K562 (cell line): Measurements from ENCODE around the gene RABGAP1L. TPM values are rescaled to one million over a fixed set of nuclear protein-coding genes. Genes with fewer than 3 reads are reported as not detected.
A peak's percentile ranks its signal among the peaks of the same experiment; 100 is the strongest.

Experiments used
- CBX1 ChIP-seq: sonication (generic); IDR thresholded peaks from 2 replicates; pipeline ENCODE4 v1.6.1; 2016; ENCODE audit warnings: antibody characterized with exemption, low read depth, mild to moderate bottlenecking
- CBX3 ChIP-seq, 2 experiments: IDR thresholded peaks; 1 replicate in 1 of 2; 2 replicates in 1 of 2; pipeline ENCODE4 v1.6.1; 2012; ENCODE audit warnings: inconsistent platforms in 2 of 2, low read length in 2 of 2, borderline replicate concordance in 1 of 2, control low read depth in 1 of 2
- CHD1 ChIP-seq: fragments of 200-600 bp; sonication (generic); IDR thresholded peaks from one replicate; pipeline ENCODE4 v1.6.1; 2012; ENCODE audit warnings: mild to moderate bottlenecking, moderate library complexity, low read length, inconsistent platforms
- FOXP1 ChIP-seq: sonication (generic); formaldehyde crosslinking; IDR thresholded peaks from 2 replicates; pipeline ENCODE4 v1.8.0; 2022; ENCODE audit warnings: mild to moderate bottlenecking, missing genetic modification reagents
- FUS ChIP-seq: fragments of 200-400 bp; formaldehyde crosslinking; optimal IDR thresholded peaks from 2 replicates; pipeline ENCODE3; 2017; ENCODE audit warnings: low read depth, low read length
- GATA2 ChIP-seq: sonication (generic); formaldehyde crosslinking; IDR thresholded peaks from 2 replicates; pipeline ENCODE4 v1.4.0; 2020; ENCODE audit warnings: mild to moderate bottlenecking, missing genetic modification reagents
- HMG20A ChIP-seq: fragments of 450-650 bp; formaldehyde crosslinking; conservative IDR thresholded peaks from 2 replicates; pipeline ENCODE4 v1.4.0; 2020; ENCODE audit warnings: mild to moderate bottlenecking, mixed read lengths
- HSF4 ChIP-seq: fragments of 250-450 bp; sonication (Bioruptor Pico); IDR thresholded peaks from 2 replicates; pipeline ENCODE4 v2.1.2; 2022; ENCODE audit warnings: mild to moderate bottlenecking, moderate library complexity, borderline replicate concordance
- KAT2B ChIP-seq: IDR thresholded peaks from one replicate; pipeline ENCODE4 v1.6.1; 2012; ENCODE audit warnings: low read depth, mild to moderate bottlenecking, control low read depth, inconsistent platforms, low read length, moderate library complexity
- KLF1 ChIP-seq: fragments of 450-650 bp; IDR thresholded peaks from 2 replicates; pipeline ENCODE4 v1.6.1; 2016; ENCODE audit warnings: missing genetic modification characterization, missing compliant biosample characterization
- MCM7 ChIP-seq, 2 experiments: fragments of 450-650 bp; IDR thresholded peaks; 2 replicates each; pipeline ENCODE4 v1.6.1; 2016 to 2018
- MTF1 ChIP-seq: fragments of 250-450 bp; sonication (Bioruptor Pico); IDR thresholded peaks from 2 replicates; pipeline ENCODE4 v1.9.0; 2021; ENCODE audit warnings: moderate library complexity, mild to moderate bottlenecking, inconsistent platforms, borderline replicate concordance
- POLR2AphosphoS2 ChIP-seq: IDR thresholded peaks from 2 replicates; pipeline ENCODE4 v1.6.1; 2012; ENCODE audit warnings: low read length, improper control_type of control experiment
- RBM14 ChIP-seq: fragments of 200-400 bp; formaldehyde crosslinking; IDR thresholded peaks from 2 replicates; pipeline ENCODE4 v1.6.1; 2018; ENCODE audit warnings: low read depth, mild to moderate bottlenecking, low read length, moderate library complexity, borderline replicate concordance; ENCODE audit not compliant: insufficient read depth
- RBM34 ChIP-seq: fragments of 200-400 bp; formaldehyde crosslinking; IDR thresholded peaks from 2 replicates; pipeline ENCODE4 v1.6.1; 2018; ENCODE audit warnings: low read length, borderline replicate concordance; ENCODE audit not compliant: insufficient read depth
- SPI1 ChIP-seq: IDR thresholded peaks from 2 replicates; pipeline ENCODE4 v1.6.1; 2011; ENCODE audit warnings: low read depth, low read length, control low read depth, borderline replicate concordance
- ZNF140 ChIP-seq: fragments of 250-450 bp; sonication (Bioruptor Pico); IDR thresholded peaks from 2 replicates; pipeline ENCODE4 v1.8.0; 2021; ENCODE audit warnings: moderate library complexity, mild to moderate bottlenecking, inconsistent platforms
- ZNF143 ChIP-seq: sonication (generic); formaldehyde crosslinking; IDR thresholded peaks from 2 replicates; pipeline ENCODE4 v1.9.0; 2022; ENCODE audit warnings: mild to moderate bottlenecking, missing genetic modification reagents
- ZNF280A ChIP-seq: fragments of 450-650 bp; IDR thresholded peaks from 2 replicates; pipeline ENCODE4 v1.6.1; 2018; ENCODE audit warnings: mild to moderate bottlenecking, low read depth; ENCODE audit not compliant: partially characterized antibody
- polyA plus RNA-seq, 8 experiments: library from polyadenylated mRNA; depleted of rRNA in 4 of 8; stranded (reverse) in 5 of 8; unstranded in 3 of 8; fragments of >200 nt; fragmentation: Nextera tagmentation in 2 of 8; fragmentation: Illumina TruSeq in 1 of 8; extraction: Ambion mirVana in 2 of 8; extraction: Trizol in 1 of 8; gene quantifications; 2 replicates each; pipeline versions ENCODE4 v1.2.1 to v1.2.3, GENCODE V29; 2011 to 2014; ENCODE audit warnings: inconsistent platforms in 1 of 8, missing spikeins in 1 of 8
- total RNA-seq, 7 experiments: library from RNA; depleted of rRNA in 6 of 7; stranded (reverse); fragments of >200 nt in 6 of 7; fragmentation: Illumina TruSeq in 2 of 7; extraction: Trizol in 2 of 7; gene quantifications; 2 replicates each; pipeline versions ENCODE4 v1.2.1 to v1.2.3, GENCODE V29; 2011 to 2021; ENCODE audit warnings: low replicate concordance in 1 of 7
- TF ChIP-seq, protein P1 (sequence below), 2 experiments: IDR thresholded peaks in 1 of 2; conservative IDR thresholded peaks in 1 of 2; 2 replicates each; pipeline ENCODE4 v1.6.1; 2016; ENCODE audit warnings: low read depth in 2 of 2, mild to moderate bottlenecking in 1 of 2, missing compliant biosample characterization in 1 of 2, missing genetic modification characterization in 1 of 2, moderate library complexity in 1 of 2
- TF ChIP-seq, protein P2 (sequence below): IDR thresholded peaks from 2 replicates; pipeline ENCODE4 v1.6.1; 2014; ENCODE audit warnings: antibody characterized with exemption
- TF ChIP-seq, protein P3 (sequence below): fragments of 250-450 bp; sonication (Bioruptor Pico); IDR thresholded peaks from 2 replicates; pipeline ENCODE4 v1.5.0; 2021

The RABGAP1L gene
- total and polyA plus RNA-seq, 9 of the 15 experiments (the other 6 are each of a cell fraction or from before 2014, with no cell fraction given): 16.5 to 44.9 (median 26.7) TPM

DNA sequence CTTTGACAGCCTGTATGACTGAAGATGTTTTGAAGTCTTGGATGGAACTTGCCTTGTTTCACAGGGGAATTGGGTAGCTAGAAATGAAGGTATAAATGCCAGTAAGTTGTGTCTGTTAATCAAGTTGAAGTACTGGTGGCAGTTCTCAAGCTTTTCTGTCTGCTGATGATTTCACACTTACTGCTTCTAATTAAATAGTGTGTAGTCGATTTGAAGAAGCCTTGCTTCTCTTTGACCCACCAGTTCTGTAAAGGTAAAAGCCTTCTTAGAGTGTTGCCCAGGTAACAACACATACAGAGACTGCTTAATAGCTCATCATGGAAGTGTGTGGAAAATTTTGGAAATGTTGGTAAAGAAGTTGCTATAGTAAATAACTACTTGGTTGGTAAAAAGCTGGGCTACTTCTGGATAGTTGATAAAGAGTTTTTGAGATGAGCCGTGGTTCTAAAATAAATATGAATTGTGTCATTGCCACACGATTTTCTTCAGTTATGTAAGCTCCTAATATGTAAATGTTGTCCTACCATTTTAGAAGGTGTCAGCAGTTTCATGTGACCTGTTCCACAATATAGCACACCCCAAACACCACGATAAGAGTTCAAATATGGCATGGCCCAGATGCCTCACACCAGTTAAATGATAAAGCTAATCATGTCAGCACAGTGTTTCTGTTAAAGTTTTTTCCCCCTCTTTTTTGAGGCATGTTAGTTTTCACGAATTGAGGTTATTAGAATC is 7.4 kb downstream of the RABGAP1L start (continued):
- TF ChIP-seq, protein P1, sequence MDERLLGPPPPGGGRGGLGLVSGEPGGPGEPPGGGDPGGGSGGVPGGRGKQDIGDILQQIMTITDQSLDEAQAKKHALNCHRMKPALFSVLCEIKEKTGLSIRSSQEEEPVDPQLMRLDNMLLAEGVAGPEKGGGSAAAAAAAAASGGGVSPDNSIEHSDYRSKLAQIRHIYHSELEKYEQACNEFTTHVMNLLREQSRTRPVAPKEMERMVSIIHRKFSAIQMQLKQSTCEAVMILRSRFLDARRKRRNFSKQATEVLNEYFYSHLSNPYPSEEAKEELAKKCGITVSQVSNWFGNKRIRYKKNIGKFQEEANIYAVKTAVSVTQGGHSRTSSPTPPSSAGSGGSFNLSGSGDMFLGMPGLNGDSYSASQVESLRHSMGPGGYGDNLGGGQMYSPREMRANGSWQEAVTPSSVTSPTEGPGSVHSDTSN (CRISPR knock-in tag; IDR thresholded peaks at IDR 0.05; ENCODE audit: low read depth): no peak
- TF ChIP-seq, protein P1 (tag; conservative IDR thresholded peaks at IDR 0.05; ENCODE audit: low read depth): no peak; the same call in 1 of the 2 replicates
- TF ChIP-seq MTF1 (CRISPR knock-in tag) (no peak), CHD1 (no peak), SPI1 (no peak), KAT2B (no peak), CBX3 (IDR thresholded peaks at IDR 0.05; ENCODE audit: borderline replicate concordance in 1 of 2, low read length in 2 of 2) (peak in 1 of 2 experiments; percentile 91; a peak in 2 of 3 replicates), RBM34 (no peak), KLF1 (tag) (no peak), ZNF280A (no peak), HMG20A (CRISPR knock-in tag) (no peak), MCM7 (IDR thresholded peaks at IDR 0.05) (no peak), POLR2AphosphoS2 (no peak), HSF4 (CRISPR knock-in tag) (no peak; the same call in 1 of the 2 replicates), CBX1 (no peak), ZNF143 (CRISPR knock-in tag) (no peak), FUS (no peak), FOXP1 (CRISPR knock-in tag) (no peak), ZNF140 (CRISPR knock-in tag) (peak; percentile 59; the same call in 1 of the 2 replicates), RBM14 (no peak), GATA2 (CRISPR knock-in tag) (peak; percentile 71; the same call in 1 of the 2 replicates)
- TF ChIP-seq, protein P2, sequence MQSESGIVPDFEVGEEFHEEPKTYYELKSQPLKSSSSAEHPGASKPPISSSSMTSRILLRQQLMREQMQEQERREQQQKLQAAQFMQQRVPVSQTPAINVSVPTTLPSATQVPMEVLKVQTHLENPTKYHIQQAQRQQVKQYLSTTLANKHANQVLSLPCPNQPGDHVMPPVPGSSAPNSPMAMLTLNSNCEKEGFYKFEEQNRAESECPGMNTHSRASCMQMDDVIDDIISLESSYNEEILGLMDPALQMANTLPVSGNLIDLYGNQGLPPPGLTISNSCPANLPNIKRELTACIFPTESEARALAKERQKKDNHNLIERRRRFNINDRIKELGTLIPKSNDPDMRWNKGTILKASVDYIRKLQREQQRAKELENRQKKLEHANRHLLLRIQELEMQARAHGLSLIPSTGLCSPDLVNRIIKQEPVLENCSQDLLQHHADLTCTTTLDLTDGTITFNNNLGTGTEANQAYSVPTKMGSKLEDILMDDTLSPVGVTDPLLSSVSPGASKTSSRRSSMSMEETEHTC: peak; percentile 87
- TF ChIP-seq, protein P3, sequence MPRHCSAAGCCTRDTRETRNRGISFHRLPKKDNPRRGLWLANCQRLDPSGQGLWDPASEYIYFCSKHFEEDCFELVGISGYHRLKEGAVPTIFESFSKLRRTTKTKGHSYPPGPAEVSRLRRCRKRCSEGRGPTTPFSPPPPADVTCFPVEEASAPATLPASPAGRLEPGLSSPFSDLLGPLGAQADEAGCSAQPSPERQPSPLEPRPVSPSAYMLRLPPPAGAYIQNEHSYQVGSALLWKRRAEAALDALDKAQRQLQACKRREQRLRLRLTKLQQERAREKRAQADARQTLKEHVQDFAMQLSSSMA (CRISPR knock-in tag): no peak
